ENCODE results near the gene EXOC3. TPM values are rescaled to one million over a fixed set of nuclear protein-coding genes. Genes with fewer than 3 reads are reported as not detected.

Gene EXOC3
- total RNA-seq, 3 donors from 2014 or later (not counting 1 experiment from before 2014, with no cell fraction given): 89.6 to 99.9 (median 96.3) TPM

- Mint-ChIP-seq H3K27me3 (ENCODE audit: low read depth in 2 of 2) (no peaks in the 10 kb centered on the region), H3K36me3 (no peaks in the 10 kb centered on the region), H3K4me1 (no peaks in the 10 kb centered on the region), H3K9me3 (no peaks in the 10 kb centered on the region), H3K27ac (no peak overlapping the region), H3K4me3 (no peak overlapping the region)
- no peaks in the 10 kb centered on the region for H3K36me3 ChIP-seq (ENCODE audit: control insufficient read depth, insufficient read depth, low read length)
- no peak overlapping the region for H3K4me3 ChIP-seq (ENCODE audit: low read length)
- no peaks in the 10 kb centered on the region for H3K27me3 ChIP-seq (ENCODE audit: control insufficient read depth, insufficient read depth, low read length)
- H3K27ac ChIP-seq (ENCODE audit: low read length): no peak overlapping the region
- DNase-seq (no peak), ATAC-seq (no peak)
- no peak for TF ChIP-seq CTCF (IDR thresholded peaks at IDR 0.05)
- H3K4me1 ChIP-seq (ENCODE audit: control insufficient read depth, insufficient read depth, low read length): no peaks in the 10 kb centered on the region
- intact Hi-C loops (cut with micrococcal nuclease): no loop called here
- no peaks in the 10 kb centered on the region for H3K9me3 ChIP-seq (ENCODE audit: control insufficient read depth, insufficient read depth, low read length)
- 87% methylated on average over 5 of the region's 5 CpGs for WGBS (ENCODE audit: insufficient coverage)
These were observed 6.4 kb upstream of the EXOC3 start for GRCh38 chr5:436641-436975.

DNA sequence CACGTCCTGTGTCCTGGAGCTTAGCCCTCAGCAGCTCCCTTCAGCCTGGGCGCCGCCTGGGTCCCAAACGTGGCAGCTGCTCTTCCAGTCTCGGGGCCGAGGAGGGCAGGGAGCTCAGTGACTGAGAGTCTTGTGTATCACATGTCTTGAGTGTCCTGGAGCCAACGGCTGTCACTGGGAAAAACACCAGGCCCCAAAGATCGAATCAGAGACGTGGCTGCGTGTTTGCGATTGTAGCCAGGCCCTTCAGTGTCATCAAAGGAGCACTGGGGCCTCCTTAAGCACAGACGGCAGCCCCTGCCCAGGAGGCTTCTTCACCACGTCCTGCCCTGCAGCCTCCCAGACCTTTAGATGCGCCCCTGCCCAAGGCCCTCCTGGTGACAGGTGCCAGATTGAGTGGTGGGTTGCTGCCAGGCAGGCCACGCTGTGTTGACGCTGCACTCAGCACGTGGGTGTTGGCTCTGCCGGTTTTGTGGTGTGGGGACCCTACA, 5.7 kb upstream of the EXOC3 start:
- H3K4me1 Mint-ChIP-seq: peaks cover 2 to 3% of the 10 kb centered on the region in 2 donors
- DNase-seq (no peak), ATAC-seq (no peak)

DNA sequence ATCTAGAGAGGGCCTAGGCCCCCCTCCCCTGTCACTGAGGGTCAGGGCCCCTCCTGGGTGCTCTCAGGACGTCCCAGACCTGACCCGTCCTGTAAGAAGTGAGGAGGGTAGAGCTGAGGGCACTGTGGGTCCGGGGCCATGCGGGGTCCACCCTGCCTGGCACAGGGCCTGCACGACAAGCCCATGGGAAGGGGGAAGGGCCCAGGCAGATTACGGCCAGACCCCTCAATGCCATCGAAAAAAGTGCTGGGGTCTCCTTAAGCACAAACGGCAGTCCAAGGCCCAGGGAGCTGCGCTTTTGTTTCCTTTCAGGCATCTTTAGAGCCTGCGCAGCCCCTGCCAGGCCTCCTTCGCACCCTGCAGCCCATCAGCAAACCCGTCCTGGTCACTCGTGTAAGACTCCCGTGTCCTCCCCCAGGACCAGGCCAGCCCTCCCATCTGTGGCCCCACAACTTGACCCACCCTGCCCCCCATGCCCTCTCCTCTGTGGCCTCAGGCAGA, 4.4 kb upstream of the EXOC3 start:
- DNase-seq: no peak
- Mint-ChIP-seq H3K27ac (no peak overlapping the region), H3K4me3 (no peak overlapping the region), H3K36me3 (no peaks in the 10 kb centered on the region), H3K27me3 (ENCODE audit: low read depth in 2 of 2) (no peaks in the 10 kb centered on the region), H3K9me3 (no peaks in the 10 kb centered on the region), H3K4me1 (peaks cover 6 to 8% of the 10 kb centered on the region in 2 donors)
- Histone ChIP-seq H3K27me3 (ENCODE audit: control insufficient read depth, insufficient read depth, low read length) (no peaks in the 10 kb centered on the region), H3K4me3 (ENCODE audit: low read length) (no peak overlapping the region), H3K36me3 (ENCODE audit: control insufficient read depth, insufficient read depth, low read length) (no peaks in the 10 kb centered on the region), H3K9me3 (ENCODE audit: control insufficient read depth, insufficient read depth, low read length) (no peaks in the 10 kb centered on the region), H3K27ac (ENCODE audit: low read length) (no peak overlapping the region), H3K4me1 (ENCODE audit: control insufficient read depth, insufficient read depth, low read length) (peaks cover 11% of the 10 kb centered on the region)
- intact Hi-C loops (cut with micrococcal nuclease): no loop called here
- WGBS (ENCODE audit: insufficient coverage): 89% methylated on average over 14 of the region's 14 CpGs
- TF ChIP-seq CTCF (IDR thresholded peaks at IDR 0.05): no peak
- ATAC-seq: no peak

More for the DNA sequence above, 5.7 kb upstream of the EXOC3 start:
- Histone ChIP-seq H3K9me3 (ENCODE audit: control insufficient read depth, insufficient read depth, low read length) (no peaks in the 10 kb centered on the region), H3K4me1 (ENCODE audit: control insufficient read depth, insufficient read depth, low read length) (peaks cover 5% of the 10 kb centered on the region), H3K27me3 (ENCODE audit: control insufficient read depth, insufficient read depth, low read length) (no peaks in the 10 kb centered on the region), H3K36me3 (ENCODE audit: control insufficient read depth, insufficient read depth, low read length) (no peaks in the 10 kb centered on the region), H3K27ac (ENCODE audit: low read length) (no peak overlapping the region), H3K4me3 (ENCODE audit: low read length) (no peak overlapping the region)
- H3K27me3 Mint-ChIP-seq (ENCODE audit: low read depth in 2 of 2): no peaks in the 10 kb centered on the region
- no peak for TF ChIP-seq CTCF (IDR thresholded peaks at IDR 0.05)
- no peaks in the 10 kb centered on the region for H3K9me3 Mint-ChIP-seq
- WGBS (ENCODE audit: insufficient coverage): 86% methylated on average over 18 of the region's 18 CpGs
- H3K4me3 Mint-ChIP-seq: no peak overlapping the region
- intact Hi-C loops (cut with micrococcal nuclease): no loop called here
- H3K27ac Mint-ChIP-seq: no peak overlapping the region
- no peaks in the 10 kb centered on the region for H3K36me3 Mint-ChIP-seq

DNA sequence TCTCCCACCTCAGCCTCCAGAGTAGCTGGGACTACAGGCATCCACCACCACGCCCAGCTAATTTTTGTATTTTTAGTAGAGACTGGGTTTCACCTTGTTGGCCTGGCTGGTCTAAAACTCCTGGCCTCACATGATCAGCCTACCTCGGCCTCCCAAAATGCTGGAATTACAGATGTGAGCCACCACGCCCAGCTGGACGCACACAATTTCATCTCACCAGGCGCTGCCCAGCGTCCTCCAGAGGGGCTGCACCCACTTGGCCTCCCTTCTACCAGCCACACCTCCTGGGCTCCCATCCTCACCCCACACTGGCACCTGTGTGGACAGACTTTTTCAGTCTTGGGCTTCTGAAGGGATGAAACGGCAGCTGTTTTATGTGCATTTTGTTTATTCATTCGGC, 3.8 kb upstream of the EXOC3 start:
- TF ChIP-seq CTCF (IDR thresholded peaks at IDR 0.05): no peak
- Mint-ChIP-seq H3K36me3 (no peaks in the 10 kb centered on the region), H3K4me1 (peaks cover 8 to 15% of the 10 kb centered on the region in 2 donors), H3K27ac (no peak overlapping the region), H3K27me3 (ENCODE audit: low read depth in 2 of 2) (no peaks in the 10 kb centered on the region), H3K4me3 (no peak overlapping the region), H3K9me3 (no peaks in the 10 kb centered on the region)
- Histone ChIP-seq H3K9me3 (ENCODE audit: control insufficient read depth, insufficient read depth, low read length) (no peaks in the 10 kb centered on the region), H3K27me3 (ENCODE audit: control insufficient read depth, insufficient read depth, low read length) (no peaks in the 10 kb centered on the region), H3K36me3 (ENCODE audit: control insufficient read depth, insufficient read depth, low read length) (no peaks in the 10 kb centered on the region), H3K4me3 (ENCODE audit: low read length) (no peak overlapping the region), H3K4me1 (ENCODE audit: control insufficient read depth, insufficient read depth, low read length) (peaks cover 18% of the 10 kb centered on the region), H3K27ac (ENCODE audit: low read length) (no peak overlapping the region)
- no peak for DNase-seq
- intact Hi-C loops (cut with micrococcal nuclease): no loop called here
- no peak for ATAC-seq
- 92% methylated on average over 8 of the region's 8 CpGs for WGBS (ENCODE audit: insufficient coverage)

Measured in natural killer cell (primary cell).